Colonic mucosa (tissue), 4 donors: ENCODE measurements around the gene ITGB7. TPM values are rescaled to one million over a fixed set of nuclear protein-coding genes. Genes with fewer than 3 reads are reported as not detected.

Source experiments
- DNase-seq: peaks from one replicate; pipeline ENCODE4 v3.0.0-alpha.2; 2020
- H3K27ac ChIP-seq: fragments of 200-600 bp; one replicate; pipeline ENCODE4 v1.8.0; 2021
- H3K27me3 ChIP-seq: fragments of 200-600 bp; one replicate; pipeline ENCODE4 v1.8.0; 2021
- H3K36me3 ChIP-seq: fragments of 200-600 bp; one replicate; pipeline ENCODE4 v1.8.0; 2021
- H3K4me1 ChIP-seq: fragments of 200-600 bp; one replicate; pipeline ENCODE4 v1.8.0; 2021; ENCODE audit warnings: mild to moderate bottlenecking
- H3K4me3 ChIP-seq: fragments of 200-600 bp; one replicate; pipeline ENCODE4 v1.8.0; 2021
- H3K9ac ChIP-seq, 2 donors: one replicate each; pipeline ENCODE4 v1.7.0; 2013; ENCODE audit warnings: control low read depth in 2 of 2, low read depth in 2 of 2, low read length in 2 of 2
- H3K9me3 ChIP-seq: fragments of 200-600 bp; one replicate; pipeline ENCODE4 v1.8.0; 2021
- intact Hi-C: fragments of 100-400 bp; cut with DNase I; formaldehyde crosslinking; loops from one replicate; pipeline ENCODE4 v1.14.1; 2022
- total RNA-seq, 2 donors: library from RNA; stranded (reverse); fragmentation: NEBNext Ultra II Directional in 1 of 2; extraction: Animal tissue kit (Norgen Biotek cat#: 25700) in 1 of 2; gene quantifications; one replicate each; pipeline ENCODE4 v1.2.1, GENCODE V29; 2021
- TF ChIP-seq, protein P1 (sequence below): fragments of 200-600 bp; IDR thresholded peaks from one replicate; pipeline ENCODE4 v1.8.0; 2022; ENCODE audit warnings: antibody characterized with exemption, mild to moderate bottlenecking
- donor health status: healthy.
- donor health status: DM: no; HTN: no; CAD: no.
- donor health status: DM: no; HTN: no; CAD: no.

Gene ITGB7
- total RNA-seq, 2 donors from 2014 or later = 5.3 to 8.8 TPM

DNA sequence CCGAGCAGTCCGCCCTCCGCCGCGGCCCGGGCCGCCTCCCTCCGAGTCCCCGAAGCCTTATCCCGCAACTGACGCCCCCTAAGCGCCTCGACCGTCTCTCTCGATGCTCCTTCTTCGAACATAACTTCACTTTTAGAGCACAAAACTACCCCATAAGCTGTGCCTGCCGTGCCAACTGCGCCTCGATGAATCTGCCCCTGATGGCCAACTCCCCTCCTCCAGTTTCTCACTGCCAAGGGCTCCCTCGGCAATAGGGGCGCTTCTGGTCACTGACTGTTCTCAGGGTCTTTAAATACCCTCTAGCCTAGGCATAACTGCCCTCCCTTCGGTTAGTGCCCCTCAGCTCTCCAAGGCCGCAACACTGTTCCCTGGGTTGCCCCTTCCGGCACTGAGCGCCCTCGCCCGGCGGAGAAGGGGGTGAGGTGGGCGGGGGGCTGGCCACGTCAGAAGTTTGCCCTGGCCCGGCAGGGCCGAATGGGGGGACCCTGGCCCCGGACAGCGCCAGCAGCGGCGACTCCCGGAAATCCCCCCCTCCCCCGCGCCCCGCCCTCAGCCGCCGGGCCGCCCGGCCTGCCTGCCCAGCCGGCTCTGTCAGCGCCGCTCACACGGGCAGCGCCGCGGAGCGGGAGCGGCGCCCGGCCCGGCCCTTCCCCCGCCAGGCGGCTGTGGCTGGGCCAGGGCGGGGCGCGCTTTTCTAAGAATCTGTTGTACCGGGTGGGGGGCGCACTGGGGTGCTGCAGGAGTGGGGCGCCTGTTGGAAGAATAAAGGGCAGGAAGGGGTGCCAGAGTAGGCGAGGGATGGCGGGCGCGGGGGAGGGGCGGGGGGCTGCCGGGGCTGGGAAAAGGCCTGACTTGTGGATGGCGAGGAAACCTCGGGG is 14.4 kb upstream of the ITGB7 start:
- Histone ChIP-seq H3K27me3 (no peaks in the 10 kb centered on the region), H3K4me1 (peaks cover 22% of the 10 kb centered on the region), H3K27ac (peak overlapping the region; percentile 98), H3K9me3 (no peaks in the 10 kb centered on the region), H3K4me3 (peak overlapping the region; percentile 63), H3K9ac (peak overlapping the region; percentile 80 to 99), H3K36me3 (no peaks in the 10 kb centered on the region)
- intact Hi-C loops = loop anchor here (2.0 kb wide), 1 partner anchor 29 kb away; no protein-coding TSS in a partner anchor
- TF ChIP-seq, protein P1, sequence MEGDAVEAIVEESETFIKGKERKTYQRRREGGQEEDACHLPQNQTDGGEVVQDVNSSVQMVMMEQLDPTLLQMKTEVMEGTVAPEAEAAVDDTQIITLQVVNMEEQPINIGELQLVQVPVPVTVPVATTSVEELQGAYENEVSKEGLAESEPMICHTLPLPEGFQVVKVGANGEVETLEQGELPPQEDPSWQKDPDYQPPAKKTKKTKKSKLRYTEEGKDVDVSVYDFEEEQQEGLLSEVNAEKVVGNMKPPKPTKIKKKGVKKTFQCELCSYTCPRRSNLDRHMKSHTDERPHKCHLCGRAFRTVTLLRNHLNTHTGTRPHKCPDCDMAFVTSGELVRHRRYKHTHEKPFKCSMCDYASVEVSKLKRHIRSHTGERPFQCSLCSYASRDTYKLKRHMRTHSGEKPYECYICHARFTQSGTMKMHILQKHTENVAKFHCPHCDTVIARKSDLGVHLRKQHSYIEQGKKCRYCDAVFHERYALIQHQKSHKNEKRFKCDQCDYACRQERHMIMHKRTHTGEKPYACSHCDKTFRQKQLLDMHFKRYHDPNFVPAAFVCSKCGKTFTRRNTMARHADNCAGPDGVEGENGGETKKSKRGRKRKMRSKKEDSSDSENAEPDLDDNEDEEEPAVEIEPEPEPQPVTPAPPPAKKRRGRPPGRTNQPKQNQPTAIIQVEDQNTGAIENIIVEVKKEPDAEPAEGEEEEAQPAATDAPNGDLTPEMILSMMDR = no peak
- DNase-seq = peak; percentile 81

DNA sequence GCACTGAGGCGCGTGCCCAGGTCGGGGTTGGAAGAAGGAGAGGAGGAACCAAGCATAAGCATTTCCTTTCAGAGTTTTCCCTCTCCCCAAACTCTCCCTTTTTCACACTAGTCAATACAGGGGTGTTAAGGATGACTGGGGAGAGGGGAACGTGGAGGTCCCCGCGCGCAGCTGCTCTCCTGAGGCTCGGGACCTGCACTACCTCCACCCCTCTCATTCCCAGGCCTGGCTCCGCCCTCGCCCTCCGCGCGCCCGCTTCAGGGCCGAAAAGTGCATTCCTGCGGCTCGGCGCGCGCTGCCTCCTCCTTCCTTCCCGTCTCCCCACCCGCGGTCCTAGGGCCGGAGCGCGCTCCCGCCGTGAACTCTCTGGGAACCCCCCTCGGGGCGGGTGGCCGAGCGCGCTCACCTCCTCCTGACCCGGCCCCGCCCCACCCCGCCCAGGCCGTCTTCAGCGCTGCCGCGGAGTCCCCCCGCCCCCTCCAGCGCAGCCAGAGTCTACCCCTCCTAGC is 13.7 kb upstream of the ITGB7 start:
- Histone ChIP-seq H3K36me3 (no peaks in the 10 kb centered on the region), H3K4me1 (peaks cover 22% of the 10 kb centered on the region), H3K9me3 (no peaks in the 10 kb centered on the region), H3K27me3 (no peaks in the 10 kb centered on the region), H3K9ac (peak overlapping the region; percentile 80 to 99), H3K27ac (peak overlapping the region; percentile 98), H3K4me3 (peak overlapping the region; percentile 63)
- intact Hi-C loops = loop anchor here (2.0 kb wide), 1 partner anchor 30 kb away; no protein-coding TSS in a partner anchor
- DNase-seq = peak; percentile 94
- TF ChIP-seq, protein P1 = no peak

DNA sequence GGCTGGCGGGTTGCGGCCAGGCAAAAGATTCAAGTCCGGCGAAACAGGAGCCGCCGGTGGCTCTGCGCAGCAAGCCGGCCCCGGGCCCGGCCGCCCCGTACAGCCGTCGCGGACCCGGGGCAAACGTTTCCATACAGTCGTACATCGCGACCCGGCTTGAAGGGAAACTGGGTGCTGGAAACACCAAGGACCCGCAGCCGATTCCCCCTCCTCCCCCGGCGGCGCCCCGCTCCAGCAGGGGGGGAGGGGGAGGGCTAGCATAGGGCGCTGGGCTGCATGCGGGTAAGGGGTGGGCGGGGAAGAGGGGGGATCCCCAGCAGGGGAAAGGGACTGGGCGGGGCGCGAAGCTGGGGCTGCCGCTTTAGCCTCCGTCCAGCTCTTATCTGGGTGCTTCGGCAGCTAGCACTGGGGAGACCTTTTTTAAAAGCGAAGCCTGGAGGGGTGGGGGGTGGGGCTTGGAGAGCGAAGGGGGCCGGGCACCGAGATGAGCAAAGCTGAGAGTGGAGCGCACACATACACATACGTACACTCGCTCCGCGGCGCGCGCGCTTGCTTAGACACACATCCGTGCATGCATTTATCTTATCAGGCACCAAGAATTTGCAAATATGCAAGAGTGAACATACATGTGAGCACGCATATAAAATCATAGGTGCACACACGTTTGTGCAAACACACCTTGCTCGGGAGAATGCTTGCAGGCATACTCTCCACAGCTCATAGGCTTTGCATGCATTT is 13.1 kb upstream of the ITGB7 start:
- Histone ChIP-seq H3K27ac (peak overlapping the region; percentile 98), H3K27me3 (no peaks in the 10 kb centered on the region), H3K4me3 (peak overlapping the region; percentile 63), H3K9ac (peak overlapping the region; percentile 73 to 93), H3K9me3 (no peaks in the 10 kb centered on the region), H3K36me3 (no peaks in the 10 kb centered on the region), H3K4me1 (peaks cover 22% of the 10 kb centered on the region)
- TF ChIP-seq, protein P1 = no peak
- peak; percentile 80 for DNase-seq
- intact Hi-C loops = loop anchor here (2.0 kb wide), 1 partner anchor 31 kb away; no protein-coding TSS in a partner anchor

DNA sequence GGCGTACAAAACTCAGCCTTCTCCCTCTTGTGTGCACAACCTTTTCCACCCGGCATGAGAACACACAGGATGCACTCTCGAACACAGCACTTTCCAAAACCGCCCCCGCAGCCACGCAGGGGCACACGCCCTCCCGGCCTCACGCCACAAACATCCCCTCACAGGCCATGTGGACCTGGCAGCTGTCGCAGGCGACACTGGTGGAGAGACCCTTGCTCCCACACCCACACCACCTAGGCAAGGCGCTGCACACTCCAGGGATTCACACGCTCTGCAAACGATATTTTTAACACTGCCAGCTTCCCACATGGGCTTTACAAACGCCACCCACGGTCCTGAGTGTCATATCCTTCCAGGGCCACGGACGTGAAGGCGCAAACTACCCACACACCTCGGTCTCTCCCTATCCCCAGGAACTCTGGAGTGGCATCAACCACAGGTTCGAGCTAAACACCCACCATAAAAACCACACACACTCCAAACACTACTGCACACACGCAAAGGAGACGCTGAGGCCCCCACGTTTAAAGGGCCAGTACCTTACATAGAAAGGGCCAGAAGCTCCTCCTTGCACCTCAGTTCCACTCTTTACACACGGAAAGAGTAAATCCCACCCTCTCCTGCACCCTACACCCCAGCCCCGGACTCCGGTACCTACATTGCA is 12.4 kb upstream of the ITGB7 start:
- Histone ChIP-seq H3K36me3 (no peaks in the 10 kb centered on the region), H3K4me1 (peaks cover 22% of the 10 kb centered on the region), H3K9me3 (no peaks in the 10 kb centered on the region), H3K27ac (peak overlapping the region; percentile 98), H3K27me3 (no peaks in the 10 kb centered on the region), H3K9ac (peak overlapping the region; percentile 77 to 93), H3K4me3 (peak overlapping the region; percentile 63)
- peak; percentile 55 for DNase-seq
- intact Hi-C loops = no loop called here
- TF ChIP-seq, protein P1 = no peak
